ENCODE results near the gene LCMT2.

The LCMT2 gene

DNA sequence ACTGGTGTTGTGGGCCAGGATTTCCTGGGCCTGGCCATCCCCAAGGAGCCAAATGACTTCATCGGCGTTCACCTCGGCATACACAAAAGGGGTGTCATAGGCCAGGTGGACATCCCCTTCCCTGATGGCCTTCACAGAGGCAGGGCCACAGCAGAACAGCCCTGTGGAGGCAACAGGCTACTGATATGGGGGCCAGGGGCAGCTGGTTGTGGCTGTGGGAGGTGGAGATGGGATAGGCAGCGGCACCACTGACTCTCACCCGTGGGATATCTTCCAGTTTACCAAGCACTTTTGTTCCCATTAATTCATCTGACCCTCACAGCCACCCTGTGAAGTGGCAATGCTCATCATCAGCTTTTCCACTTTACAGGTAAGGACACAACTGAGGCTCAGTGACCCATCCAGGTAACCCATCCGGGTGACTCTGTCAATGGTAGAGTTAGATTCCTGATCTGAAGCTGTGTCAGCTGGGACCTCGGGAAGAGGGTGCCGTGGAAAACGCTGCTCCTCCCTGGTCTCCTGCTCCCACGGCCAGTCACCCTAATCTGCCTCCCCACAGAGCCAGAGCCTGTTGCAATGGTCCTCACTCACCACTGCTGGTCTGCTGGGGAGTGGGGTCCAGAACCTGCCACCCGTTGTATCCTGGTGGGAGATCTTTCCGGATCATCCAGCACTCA, 48.3 kb downstream of the LCMT2 start:
- TF ChIP-seq POLR2AphosphoS5 (IDR thresholded peaks at IDR 0.05; ENCODE audit: low read depth), result no peak
- no peak for TF ChIP-seq SPI1 (IDR thresholded peaks at IDR 0.05; ENCODE audit: borderline replicate concordance, low read depth)
- TF ChIP-seq GABPA (IDR thresholded peaks at IDR 0.05; ENCODE audit: low read depth), result no peak
- TF ChIP-seq, protein P1, sequence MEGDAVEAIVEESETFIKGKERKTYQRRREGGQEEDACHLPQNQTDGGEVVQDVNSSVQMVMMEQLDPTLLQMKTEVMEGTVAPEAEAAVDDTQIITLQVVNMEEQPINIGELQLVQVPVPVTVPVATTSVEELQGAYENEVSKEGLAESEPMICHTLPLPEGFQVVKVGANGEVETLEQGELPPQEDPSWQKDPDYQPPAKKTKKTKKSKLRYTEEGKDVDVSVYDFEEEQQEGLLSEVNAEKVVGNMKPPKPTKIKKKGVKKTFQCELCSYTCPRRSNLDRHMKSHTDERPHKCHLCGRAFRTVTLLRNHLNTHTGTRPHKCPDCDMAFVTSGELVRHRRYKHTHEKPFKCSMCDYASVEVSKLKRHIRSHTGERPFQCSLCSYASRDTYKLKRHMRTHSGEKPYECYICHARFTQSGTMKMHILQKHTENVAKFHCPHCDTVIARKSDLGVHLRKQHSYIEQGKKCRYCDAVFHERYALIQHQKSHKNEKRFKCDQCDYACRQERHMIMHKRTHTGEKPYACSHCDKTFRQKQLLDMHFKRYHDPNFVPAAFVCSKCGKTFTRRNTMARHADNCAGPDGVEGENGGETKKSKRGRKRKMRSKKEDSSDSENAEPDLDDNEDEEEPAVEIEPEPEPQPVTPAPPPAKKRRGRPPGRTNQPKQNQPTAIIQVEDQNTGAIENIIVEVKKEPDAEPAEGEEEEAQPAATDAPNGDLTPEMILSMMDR (IDR thresholded peaks at IDR 0.05; ENCODE audit: insufficient read depth, low read length), result no peak
- TF ChIP-seq, protein P2, sequence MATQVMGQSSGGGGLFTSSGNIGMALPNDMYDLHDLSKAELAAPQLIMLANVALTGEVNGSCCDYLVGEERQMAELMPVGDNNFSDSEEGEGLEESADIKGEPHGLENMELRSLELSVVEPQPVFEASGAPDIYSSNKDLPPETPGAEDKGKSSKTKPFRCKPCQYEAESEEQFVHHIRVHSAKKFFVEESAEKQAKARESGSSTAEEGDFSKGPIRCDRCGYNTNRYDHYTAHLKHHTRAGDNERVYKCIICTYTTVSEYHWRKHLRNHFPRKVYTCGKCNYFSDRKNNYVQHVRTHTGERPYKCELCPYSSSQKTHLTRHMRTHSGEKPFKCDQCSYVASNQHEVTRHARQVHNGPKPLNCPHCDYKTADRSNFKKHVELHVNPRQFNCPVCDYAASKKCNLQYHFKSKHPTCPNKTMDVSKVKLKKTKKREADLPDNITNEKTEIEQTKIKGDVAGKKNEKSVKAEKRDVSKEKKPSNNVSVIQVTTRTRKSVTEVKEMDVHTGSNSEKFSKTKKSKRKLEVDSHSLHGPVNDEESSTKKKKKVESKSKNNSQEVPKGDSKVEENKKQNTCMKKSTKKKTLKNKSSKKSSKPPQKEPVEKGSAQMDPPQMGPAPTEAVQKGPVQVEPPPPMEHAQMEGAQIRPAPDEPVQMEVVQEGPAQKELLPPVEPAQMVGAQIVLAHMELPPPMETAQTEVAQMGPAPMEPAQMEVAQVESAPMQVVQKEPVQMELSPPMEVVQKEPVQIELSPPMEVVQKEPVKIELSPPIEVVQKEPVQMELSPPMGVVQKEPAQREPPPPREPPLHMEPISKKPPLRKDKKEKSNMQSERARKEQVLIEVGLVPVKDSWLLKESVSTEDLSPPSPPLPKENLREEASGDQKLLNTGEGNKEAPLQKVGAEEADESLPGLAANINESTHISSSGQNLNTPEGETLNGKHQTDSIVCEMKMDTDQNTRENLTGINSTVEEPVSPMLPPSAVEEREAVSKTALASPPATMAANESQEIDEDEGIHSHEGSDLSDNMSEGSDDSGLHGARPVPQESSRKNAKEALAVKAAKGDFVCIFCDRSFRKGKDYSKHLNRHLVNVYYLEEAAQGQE (IDR thresholded peaks at IDR 0.05; ENCODE audit: insufficient replicate concordance, low read depth), result no peak
- DNase-seq (ENCODE audit: low read depth in 1 of 2, low spot score in 1 of 2), result no peak
- Histone ChIP-seq H3K27me3 (ENCODE audit: insufficient read depth, poor library complexity, severe bottlenecking) (no peaks in the 10 kb centered on the region), H3K27ac (replicated peaks) (no peak overlapping the region), H3K4me3 (replicated peaks; ENCODE audit: insufficient read depth, low read length) (no peak overlapping the region)

DNA sequence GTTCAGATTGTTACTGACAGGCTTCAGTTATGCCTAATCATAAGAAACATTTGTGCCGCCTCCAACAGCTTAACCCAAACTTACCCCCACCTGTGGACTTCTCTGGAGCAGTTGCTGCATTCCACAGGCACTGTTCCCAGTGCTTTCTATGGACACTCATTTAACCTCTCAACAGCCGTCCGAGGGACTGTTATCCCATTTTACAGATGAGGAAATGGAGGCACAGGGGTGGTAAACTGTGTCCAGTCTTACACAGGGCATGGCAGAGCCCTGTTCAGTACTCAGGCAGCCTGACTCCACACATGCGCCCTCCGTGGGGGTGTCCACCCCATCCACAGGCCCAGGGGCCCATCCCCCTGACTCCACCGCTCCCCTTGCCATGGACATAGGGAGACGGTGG, 49.4 kb downstream of the LCMT2 start:
- no peak overlapping the region for H3K4me3 ChIP-seq (replicated peaks; ENCODE audit: insufficient read depth, low read length)
- H3K27ac ChIP-seq (replicated peaks), result no peak overlapping the region
- H3K27me3 ChIP-seq (ENCODE audit: insufficient read depth, poor library complexity, severe bottlenecking), result no peaks in the 10 kb centered on the region
- DNase-seq (ENCODE audit: low read depth in 1 of 2, low spot score in 1 of 2), result no peak
- TF ChIP-seq GABPA (IDR thresholded peaks at IDR 0.05; ENCODE audit: low read depth), result no peak
- TF ChIP-seq, protein P2 (IDR thresholded peaks at IDR 0.05; ENCODE audit: insufficient replicate concordance, low read depth), result no peak
- TF ChIP-seq, protein P1 (IDR thresholded peaks at IDR 0.05; ENCODE audit: insufficient read depth, low read length), result no peak
- TF ChIP-seq SPI1 (IDR thresholded peaks at IDR 0.05; ENCODE audit: borderline replicate concordance, low read depth), result no peak
- no peak for TF ChIP-seq POLR2AphosphoS5 (IDR thresholded peaks at IDR 0.05; ENCODE audit: low read depth)

DNA sequence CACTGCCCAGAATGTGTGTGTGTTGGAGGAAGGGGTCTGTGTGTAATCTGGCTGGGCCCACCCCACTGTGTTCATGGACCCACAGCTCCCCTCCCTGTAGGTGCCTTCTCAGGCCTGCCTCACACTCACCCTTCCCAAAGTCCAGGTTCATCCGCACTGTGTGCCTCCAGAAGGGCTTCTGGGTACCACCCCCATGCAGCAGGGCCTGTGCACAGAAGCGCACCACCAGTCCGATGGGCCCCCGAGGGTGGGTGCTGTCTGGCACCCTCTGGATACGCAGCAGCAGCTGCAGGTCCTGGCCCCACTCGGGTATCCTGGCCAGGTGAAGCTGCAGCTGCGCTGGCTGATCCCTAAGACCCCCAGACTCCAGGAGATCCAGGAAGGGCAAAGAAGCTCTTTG, 50.9 kb downstream of the LCMT2 start:
- Histone ChIP-seq H3K27ac (replicated peaks) (no peak overlapping the region), H3K4me3 (replicated peaks; ENCODE audit: insufficient read depth, low read length) (no peak overlapping the region), H3K27me3 (ENCODE audit: insufficient read depth, poor library complexity, severe bottlenecking) (no peaks in the 10 kb centered on the region)
- TF ChIP-seq, protein P2 (IDR thresholded peaks at IDR 0.05; ENCODE audit: insufficient replicate concordance, low read depth), result no peak
- TF ChIP-seq SPI1 (IDR thresholded peaks at IDR 0.05; ENCODE audit: borderline replicate concordance, low read depth) (no peak), POLR2AphosphoS5 (IDR thresholded peaks at IDR 0.05; ENCODE audit: low read depth) (no peak), GABPA (IDR thresholded peaks at IDR 0.05; ENCODE audit: low read depth) (no peak)
- TF ChIP-seq, protein P1 (IDR thresholded peaks at IDR 0.05; ENCODE audit: insufficient read depth, low read length), result no peak
- DNase-seq (ENCODE audit: low read depth in 1 of 2, low spot score in 1 of 2), result no peak
